ENCODE measurements around the gene UTS2. TPM values are rescaled to one million over a fixed set of nuclear protein-coding genes. Genes with fewer than 3 reads are reported as not detected.

UTS2 gene
- total and polyA plus RNA-seq, 9 of the 15 experiments (the other 6 are each of a cell fraction or from before 2014, with no cell fraction given): 0.22 to 0.29 TPM; not detected in 7

DNA sequence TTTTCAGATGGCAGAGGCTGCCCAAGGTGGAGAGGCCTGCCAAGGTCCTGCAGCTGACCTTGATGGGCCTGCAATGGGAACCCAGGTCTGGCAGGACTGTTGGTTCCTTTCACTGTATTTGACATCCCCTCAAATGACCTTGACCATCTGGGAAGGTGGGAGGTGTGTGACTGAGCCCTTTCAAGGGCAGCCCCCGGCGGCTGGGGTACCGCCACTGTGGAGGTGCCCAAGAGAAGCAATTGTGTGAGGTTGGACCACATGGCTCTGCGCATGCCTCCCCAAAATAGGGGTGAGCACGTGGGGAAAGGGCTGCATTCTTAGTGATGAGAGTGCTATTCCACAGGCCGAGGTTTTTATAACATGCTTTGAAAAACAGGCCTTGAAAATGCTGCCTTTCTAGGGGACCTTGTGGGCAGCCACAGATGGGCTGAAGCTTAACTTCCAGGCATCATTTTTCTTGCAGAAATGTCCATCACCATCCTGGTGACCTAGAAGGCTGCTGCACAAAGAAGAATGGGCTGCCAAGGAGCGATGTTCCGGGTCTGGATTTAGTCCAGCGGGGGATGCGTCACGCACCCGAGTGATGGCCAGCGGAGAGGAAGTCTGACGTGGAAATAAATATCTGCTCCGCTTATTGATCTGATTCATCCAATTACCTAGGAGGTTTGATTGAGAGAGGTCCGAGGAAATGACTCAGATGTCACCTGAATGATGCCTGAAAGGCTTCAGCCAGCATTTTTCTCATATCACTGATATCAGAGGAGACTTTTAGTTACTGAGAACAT lies 16.5 kb upstream of the UTS2 start:
- TF ChIP-seq ZNF780A (CRISPR knock-in tag; IDR thresholded peaks at IDR 0.05): no peak
- TF ChIP-seq SOX6 (IDR thresholded peaks at IDR 0.05): no peak
- no peak for TF ChIP-seq XRCC3 (IDR thresholded peaks at IDR 0.05)
- TF ChIP-seq, protein P1, sequence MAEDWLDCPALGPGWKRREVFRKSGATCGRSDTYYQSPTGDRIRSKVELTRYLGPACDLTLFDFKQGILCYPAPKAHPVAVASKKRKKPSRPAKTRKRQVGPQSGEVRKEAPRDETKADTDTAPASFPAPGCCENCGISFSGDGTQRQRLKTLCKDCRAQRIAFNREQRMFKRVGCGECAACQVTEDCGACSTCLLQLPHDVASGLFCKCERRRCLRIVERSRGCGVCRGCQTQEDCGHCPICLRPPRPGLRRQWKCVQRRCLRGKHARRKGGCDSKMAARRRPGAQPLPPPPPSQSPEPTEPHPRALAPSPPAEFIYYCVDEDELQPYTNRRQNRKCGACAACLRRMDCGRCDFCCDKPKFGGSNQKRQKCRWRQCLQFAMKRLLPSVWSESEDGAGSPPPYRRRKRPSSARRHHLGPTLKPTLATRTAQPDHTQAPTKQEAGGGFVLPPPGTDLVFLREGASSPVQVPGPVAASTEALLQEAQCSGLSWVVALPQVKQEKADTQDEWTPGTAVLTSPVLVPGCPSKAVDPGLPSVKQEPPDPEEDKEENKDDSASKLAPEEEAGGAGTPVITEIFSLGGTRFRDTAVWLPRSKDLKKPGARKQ (CRISPR knock-in tag; IDR thresholded peaks at IDR 0.05): no peak
- no peak for TF ChIP-seq FOXJ2 (tag; IDR thresholded peaks at IDR 0.05)
- FAIRE-seq (no peak), DNase-seq (ENCODE audit: extremely low read depth in 1 of 4, low spot score in 3 of 4) (peak in 1 of 4 experiments; percentile 12), ATAC-seq (no peak)
- Histone ChIP-seq H3K9me1 (ENCODE audit: control insufficient read depth, insufficient read depth, low read length) (no peaks in the 10 kb centered on the region), H3K36me3 (ENCODE audit: control insufficient read depth, insufficient read depth, low read length) (no peaks in the 10 kb centered on the region), H4K20me1 (replicated peaks; ENCODE audit: control insufficient read depth, insufficient read depth, low read length) (0 out of 2 replicates have a peak, but pooled peaks cover 3% of the 10 kb centered on the region), H3K9ac (ENCODE audit: insufficient read depth in 1 of 2, low read depth in 2 of 2, low read length in 2 of 2) (no peak overlapping the region), H2AFZ (ENCODE audit: low read depth, low read length) (no peak overlapping the region), H3K27me3 (ENCODE audit: control insufficient read depth in 2 of 2, insufficient read depth in 2 of 2, low read length in 2 of 2) (peaks cover 19 to 37% of the 10 kb centered on the region in 2 experiments), H3K4me1 (replicated peaks in 1 of 2; ENCODE audit: control insufficient read depth in 2 of 2, insufficient read depth in 2 of 2, low read length in 2 of 2) (peaks cover 0 to 5% of the 10 kb centered on the region in 2 experiments; a peak in 3 of 5 replicates), H3K4me2 (ENCODE audit: insufficient read depth, low read length) (no peak overlapping the region), H3K27ac (ENCODE audit: extremely low read depth, low read depth, low read length) (no peak overlapping the region), H3K79me2 (ENCODE audit: control insufficient read depth, insufficient read depth, low read length) (no peaks in the 10 kb centered on the region), H3K4me3 (no peak overlapping the region), H3K9me3 (replicated peaks; ENCODE audit: control insufficient read depth, insufficient read depth, low read depth, low read length) (no peaks in the 10 kb centered on the region)
- no TSS peak for BruUV-seq (replicated peaks)
- in situ Hi-C loops (cut with MboI): no loop called here
- intact Hi-C loops (cut with micrococcal nuclease): no loop called here
- 13% methylated on average over 16 of the region's 16 CpGs for WGBS (ENCODE audit: insufficient coverage, low coverage, missing lambda C conversion rate)
- ChIA-PET CTCF (ENCODE audit: low intra/inter-chr PET ratio) (no interaction called here), POLR2A (interaction anchor here (0.6 to 1.1 kb wide), 2 partner anchors 10 to 245 kb away, joined by 3 read pairs; no protein-coding TSS in a partner anchor)

Measured in K562 (cell line).